Chondrocyte (in vitro differentiated cells): Measurements from ENCODE around the gene PPP1CA. TPM values are rescaled to one million over a fixed set of nuclear protein-coding genes. Genes with fewer than 3 reads are reported as not detected.

ENCODE experiments used
- DNase-seq: peaks from one replicate; pipeline ENCODE4 v3.0.0; 2021; ENCODE audit warnings: mixed read lengths, low spot score
- H3K27ac Mint-ChIP-seq: one replicate; pipeline ENCODE4 v1.8.0; 2021; ENCODE audit warnings: mild to moderate bottlenecking, moderate library complexity, mixed read lengths; ENCODE audit not compliant: unreplicated experiment
- H3K27me3 Mint-ChIP-seq: 2 replicates; pipeline ENCODE4 v1.8.0; 2021; ENCODE audit warnings: low read depth, mixed read lengths
- H3K36me3 Mint-ChIP-seq: 2 replicates; pipeline ENCODE4 v1.8.0; 2021; ENCODE audit warnings: low read depth, mixed read lengths
- H3K4me1 Mint-ChIP-seq: 2 replicates; pipeline ENCODE4 v1.8.0; 2021; ENCODE audit warnings: low read depth, mild to moderate bottlenecking, mixed read lengths
- H3K4me3 Mint-ChIP-seq: one replicate; pipeline ENCODE4 v1.8.0; 2021; ENCODE audit warnings: mild to moderate bottlenecking, moderate library complexity, mixed read lengths; ENCODE audit not compliant: unreplicated experiment
- H3K9me3 Mint-ChIP-seq: 2 replicates; pipeline ENCODE4 v1.8.0; 2021; ENCODE audit warnings: low read depth, mixed read lengths
- CTCF ChIP-seq: fragments of 200-600 bp; sonication (generic); IDR thresholded peaks from 2 replicates; pipeline ENCODE4 v1.5.0; 2021; ENCODE audit warnings: antibody characterized with exemption, mild to moderate bottlenecking, moderate library complexity
- total RNA-seq: library from RNA; stranded (reverse); gene quantifications from 3 replicates; pipeline ENCODE4 v1.2.1, GENCODE V29; 2021

PPP1CA gene
- total RNA-seq, 1 donor from 2014 or later: 109 TPM

- Mint-ChIP-seq H3K4me3 (peak overlapping the region; percentile 33), H3K36me3 (no peaks in the 10 kb centered on the region), H3K4me1 (peaks cover 65% of the 10 kb centered on the region), H3K9me3 (no peaks in the 10 kb centered on the region), H3K27me3 (no peaks in the 10 kb centered on the region), H3K27ac (peak overlapping the region; percentile 100)
- no peak for DNase-seq
- TF ChIP-seq CTCF: no peak
Measured at GRCh38 chr11:67355023-67355793, 46.5 kb downstream of the PPP1CA start.

- TF ChIP-seq CTCF: peak; percentile 62
- H3K4me1 Mint-ChIP-seq: peaks cover 72% of the 10 kb centered on the region
- H3K4me3 Mint-ChIP-seq: peak overlapping the region; percentile 93
- no peaks in the 10 kb centered on the region for H3K9me3 Mint-ChIP-seq
- peak overlapping the region; percentile 100 for H3K27ac Mint-ChIP-seq
- no peaks in the 10 kb centered on the region for H3K27me3 Mint-ChIP-seq
- no peaks in the 10 kb centered on the region for H3K36me3 Mint-ChIP-seq
- no peak for DNase-seq
Measured at GRCh38 chr11:67354075-67355022, 47.3 kb downstream of the PPP1CA start.

GRCh38 chr11:67353317-67354074 lies 48.2 kb downstream of the PPP1CA start, which contains the start of gene POLD4:
TSS of gene POLD4 (minus strand) at chr11:67353546. CDS start at chr11:67353399, 147 bp downstream.
- peak within 1 kb of the TSS; percentile 93 for H3K4me3 Mint-ChIP-seq
- peak within 1 kb of the TSS; percentile 100 for H3K27ac Mint-ChIP-seq
- peak; percentile 99 for DNase-seq
- H3K36me3 Mint-ChIP-seq: no peaks in the 10 kb centered on the region
- no peaks in the 10 kb centered on the region for H3K9me3 Mint-ChIP-seq
- TF ChIP-seq CTCF: no peak
- peaks cover 72% of the 10 kb centered on the region for H3K4me1 Mint-ChIP-seq
- no peaks in the 10 kb centered on the region for H3K27me3 Mint-ChIP-seq

GRCh38 chr11:67352546-67353316 lies 48.9 kb downstream of the PPP1CA start:
- no peak for DNase-seq
- Mint-ChIP-seq H3K4me3 (peak overlapping the region; percentile 93), H3K4me1 (peaks cover 68% of the 10 kb centered on the region), H3K9me3 (no peaks in the 10 kb centered on the region), H3K36me3 (no peaks in the 10 kb centered on the region), H3K27ac (peak overlapping the region; percentile 100), H3K27me3 (no peaks in the 10 kb centered on the region)
- no peak for TF ChIP-seq CTCF
